HL-60 (cell line): ENCODE results near the gene SLC35A5.

ENCODE experiments used
- CTCF ChIP-seq: IDR thresholded peaks from one replicate; pipeline ENCODE4 v1.5.1; 2011; ENCODE audit warnings: low read length, control low read depth, inconsistent platforms; ENCODE audit not compliant: insufficient read depth
- GABPA ChIP-seq: IDR thresholded peaks from 2 replicates; pipeline ENCODE4 v1.6.1; 2012; ENCODE audit warnings: low read depth
- POLR2AphosphoS5 ChIP-seq: IDR thresholded peaks from 2 replicates; pipeline ENCODE4 v1.6.1; 2012; ENCODE audit warnings: low read depth
- REST ChIP-seq: IDR thresholded peaks from 2 replicates; pipeline ENCODE4 v1.6.1; 2012; ENCODE audit warnings: low read depth; ENCODE audit not compliant: insufficient replicate concordance
- SPI1 ChIP-seq: IDR thresholded peaks from 2 replicates; pipeline ENCODE4 v1.6.1; 2012; ENCODE audit warnings: low read depth, mild to moderate bottlenecking, borderline replicate concordance

- TF ChIP-seq CTCF (no peak), POLR2AphosphoS5 (no peak), REST (no peak), GABPA (no peak), SPI1 (no peak)
Observed at GRCh38 chr3:112617285-112617684, 55.4 kb downstream of the SLC35A5 start.
